DMS114 treated with DMSO at 0.1 percent for 48 hours (cell line): ENCODE data around the gene HGS.

Experiments used
- DNase-seq: peaks from one replicate; lab custom pipeline; 2025; ENCODE audit not compliant: unreplicated experiment; lab: John Stamatoyannopoulos, UW

HGS gene

GRCh38 chr17:81740395-81740961 is 56.7 kb downstream of the HGS start:
- DNase-seq: no peak

- DNase-seq: no peak
These were observed 57.3 kb downstream of the HGS start for GRCh38 chr17:81741049-81741593.

GRCh38 chr17:81741594-81742452 is 58.0 kb downstream of the HGS start:
- DNase-seq: no peak
